ENCODE measurements around the gene SLC36A3.

The SLC36A3 gene

GRCh38 chr5:151326266-151326665 lies 22.7 kb upstream of the SLC36A3 start:
- Histone ChIP-seq H3K9me2 (replicated peaks; ENCODE audit: insufficient read depth, low read length) (no peaks in the 10 kb centered on the region), H3K4me2 (ENCODE audit: low read depth, low read length) (no peak overlapping the region), H2AFZ (ENCODE audit: low read length) (no peak overlapping the region), H3K4me3 (ENCODE audit: low read length) (no peak overlapping the region), H3K9me3 (replicated peaks; ENCODE audit: insufficient read depth, low read length) (no peaks in the 10 kb centered on the region), H3F3A (ENCODE audit: insufficient read depth, low read length) (no peaks in the 10 kb centered on the region), H3K4me1 (ENCODE audit: low read length) (no peaks in the 10 kb centered on the region), H3K79me2 (ENCODE audit: low read length) (no peaks in the 10 kb centered on the region), H4K20me1 (ENCODE audit: insufficient read depth, low read length) (no peaks in the 10 kb centered on the region), H3K27ac (ENCODE audit: low read length) (no peak overlapping the region), H3K27me3 (replicated peaks; ENCODE audit: insufficient read depth, low read length) (no peaks in the 10 kb centered on the region), H3K9ac (ENCODE audit: low read length) (no peak overlapping the region), H3K36me3 (replicated peaks; ENCODE audit: insufficient read depth, low read length) (no peaks in the 10 kb centered on the region)
- no peak for DNase-seq
- TF ChIP-seq EZH2 (optimal IDR thresholded peaks at IDR 0.05; ENCODE audit: low read depth, low read length) (no peak), EZH2phosphoT487 (IDR thresholded peaks at IDR 0.05; ENCODE audit: low read length) (no peak), CTCF (IDR thresholded peaks at IDR 0.05; ENCODE audit: low read length) (no peak)

- H3K4me3 ChIP-seq (ENCODE audit: low read length): no peak overlapping the region
- 0 out of 2 replicates have a peak, but pooled peaks cover 5% of the 10 kb centered on the region for H3K4me1 ChIP-seq (ENCODE audit: low read length)
- H4K20me1 ChIP-seq (ENCODE audit: insufficient read depth, low read length): no peaks in the 10 kb centered on the region
- TF ChIP-seq CTCF (IDR thresholded peaks at IDR 0.05; ENCODE audit: low read length) (no peak), EZH2 (optimal IDR thresholded peaks at IDR 0.05; ENCODE audit: low read depth, low read length) (no peak), EZH2phosphoT487 (IDR thresholded peaks at IDR 0.05; ENCODE audit: low read length) (no peak)
- no peaks in the 10 kb centered on the region for H3K36me3 ChIP-seq (replicated peaks; ENCODE audit: insufficient read depth, low read length)
- no peak overlapping the region for H3K27ac ChIP-seq (ENCODE audit: low read length)
- no peaks in the 10 kb centered on the region for H3K27me3 ChIP-seq (replicated peaks; ENCODE audit: insufficient read depth, low read length)
- H3K4me2 ChIP-seq (ENCODE audit: low read depth, low read length): no peak overlapping the region
- no peak for DNase-seq
- H3K9ac ChIP-seq (ENCODE audit: low read length): no peak overlapping the region
- H3K9me2 ChIP-seq (replicated peaks; ENCODE audit: insufficient read depth, low read length): no peaks in the 10 kb centered on the region
- no peaks in the 10 kb centered on the region for H3K79me2 ChIP-seq (ENCODE audit: low read length)
- no peaks in the 10 kb centered on the region for H3K9me3 ChIP-seq (replicated peaks; ENCODE audit: insufficient read depth, low read length)
- H3F3A ChIP-seq (ENCODE audit: insufficient read depth, low read length): no peaks in the 10 kb centered on the region; the same call in 1 of the 2 replicates
- no peak overlapping the region for H2AFZ ChIP-seq (ENCODE audit: low read length)
These were observed 16.9 kb upstream of the SLC36A3 start for GRCh38 chr5:151320481-151320880.

GRCh38 chr5:151318850-151319732 lies 15.5 kb upstream of the SLC36A3 start:
- 0 out of 2 replicates have a peak, but pooled peaks cover 5% of the 10 kb centered on the region for H3K4me1 ChIP-seq (ENCODE audit: low read length)
- peak; percentile 62 for DNase-seq
- no peak overlapping the region for H3K27ac ChIP-seq (ENCODE audit: low read length)
- no peaks in the 10 kb centered on the region for H3K79me2 ChIP-seq (ENCODE audit: low read length)
- no peak overlapping the region for H3K9ac ChIP-seq (ENCODE audit: low read length)
- no peak overlapping the region for H2AFZ ChIP-seq (ENCODE audit: low read length)
- no peaks in the 10 kb centered on the region for H3K36me3 ChIP-seq (replicated peaks; ENCODE audit: insufficient read depth, low read length)
- H3K27me3 ChIP-seq (replicated peaks; ENCODE audit: insufficient read depth, low read length): no peaks in the 10 kb centered on the region
- H3K9me3 ChIP-seq (replicated peaks; ENCODE audit: insufficient read depth, low read length): no peaks in the 10 kb centered on the region
- no peak for TF ChIP-seq EZH2phosphoT487 (IDR thresholded peaks at IDR 0.05; ENCODE audit: low read length)
- TF ChIP-seq CTCF (IDR thresholded peaks at IDR 0.05; ENCODE audit: low read length): peak; percentile 26; the same call in 1 of the 2 replicates
- no peaks in the 10 kb centered on the region; the same call in 1 of the 2 replicates for H3F3A ChIP-seq (ENCODE audit: insufficient read depth, low read length)
- H3K9me2 ChIP-seq (replicated peaks; ENCODE audit: insufficient read depth, low read length): no peaks in the 10 kb centered on the region
- no peaks in the 10 kb centered on the region for H4K20me1 ChIP-seq (ENCODE audit: insufficient read depth, low read length)
- H3K4me3 ChIP-seq (ENCODE audit: low read length): no peak overlapping the region
- H3K4me2 ChIP-seq (ENCODE audit: low read depth, low read length): no peak overlapping the region
